AG09309 (cell line): ENCODE measurements around the gene SLC7A5.
"Not testable (repeated sequence)": the region's sequence is repeated elsewhere in the genome, so short reads cannot be mapped to it uniquely, and the experiment has no call there.

Source experiments
- DNase-seq: peaks from one replicate; pipeline ENCODE4 v3.0.0-alpha.2; 2010; ENCODE audit warnings: low read depth
- H3K4me3 ChIP-seq: 2 replicates; pipeline ENCODE4 v1.5.1; 2011; ENCODE audit warnings: mild to moderate bottlenecking, low read depth, low read length, moderate library complexity; ENCODE audit not compliant: control insufficient read depth
- CTCF ChIP-seq: IDR thresholded peaks from 2 replicates; pipeline ENCODE4 v1.5.1; 2011; ENCODE audit warnings: mild to moderate bottlenecking, low read depth, low read length, inconsistent platforms; ENCODE audit not compliant: insufficient read depth, control insufficient read depth; ENCODE audit errors: missing control alignments

Gene SLC7A5

GRCh38 chr16:87882436-87883019, 13.2 kb upstream of the SLC7A5 start:
- no peak for TF ChIP-seq CTCF
- no peak for DNase-seq
- H3K4me3 ChIP-seq: no peak overlapping the region

- no peak overlapping the region for H3K4me3 ChIP-seq
- TF ChIP-seq CTCF: no peak
- DNase-seq: no peak
These were observed 12.3 kb upstream of the SLC7A5 start for GRCh38 chr16:87881324-87882200.

- no peak for TF ChIP-seq CTCF
- no peak for DNase-seq
- H3K4me3 ChIP-seq: no peak overlapping the region
These were observed 10.9 kb upstream of the SLC7A5 start for GRCh38 chr16:87880117-87880696.

- H3K4me3 ChIP-seq, DNase-seq: not testable (repeated sequence)
These were observed 10.2 kb upstream of the SLC7A5 start for GRCh38 chr16:87879411-87880013.

- no peak overlapping the region for H3K4me3 ChIP-seq
- no peak for DNase-seq
- TF ChIP-seq CTCF: no peak
These were observed 9.4 kb upstream of the SLC7A5 start for GRCh38 chr16:87878704-87879103.

- DNase-seq: no peak
- H3K4me3 ChIP-seq: no peak overlapping the region
- peak; percentile 36 for TF ChIP-seq CTCF
These were observed 8.7 kb upstream of the SLC7A5 start for GRCh38 chr16:87877942-87878507.
